RWPE2 (cell line): Measurements from ENCODE around the gene KLHL29.
"Not testable (repeated sequence)": the region's sequence is repeated elsewhere in the genome, so short reads cannot be mapped to it uniquely, and the experiment has no call there.

Experiments used
- ATAC-seq: fragments of 200-7000 bp; cut with Tn5 transposase; 3 replicates; pipeline ENCODE4 v1.9.1; 2021; ENCODE audit warnings: low read depth
- DNase-seq: peaks from one replicate; pipeline ENCODE4 v3.0.0-alpha.2; 2020; ENCODE audit warnings: low spot score
- H3K27ac ChIP-seq: fragments of 450-650 bp; 2 replicates; pipeline ENCODE4 v1.5.1; 2017; ENCODE audit warnings: mild to moderate bottlenecking; ENCODE audit not compliant: poor library complexity, severe bottlenecking
- H3K27me3 ChIP-seq: fragments of 250-450 bp; sonication (Bioruptor Pico); 2 replicates; pipeline ENCODE4 v1.5.1; 2021; ENCODE audit warnings: mild to moderate bottlenecking, moderate library complexity; ENCODE audit not compliant: insufficient read depth, poor library complexity, severe bottlenecking
- H3K36me3 ChIP-seq: fragments of 250-450 bp; sonication (Bioruptor Pico); 2 replicates; pipeline ENCODE4 v1.5.1; 2020; ENCODE audit warnings: low read depth, mild to moderate bottlenecking, moderate library complexity
- H3K4me1 ChIP-seq: fragments of 250-450 bp; sonication (Bioruptor Pico); 2 replicates; pipeline ENCODE4 v1.5.1; 2021; ENCODE audit warnings: mild to moderate bottlenecking, moderate library complexity; ENCODE audit not compliant: insufficient read depth, poor library complexity, severe bottlenecking
- H3K4me3 ChIP-seq: fragments of 250-450 bp; sonication (Bioruptor Pico); 2 replicates; pipeline ENCODE4 v1.5.1; 2021; ENCODE audit warnings: mild to moderate bottlenecking, moderate library complexity; ENCODE audit not compliant: severe bottlenecking
- H3K9me3 ChIP-seq: fragments of 250-450 bp; sonication (Bioruptor Pico); 2 replicates; pipeline ENCODE4 v1.5.1; 2021; ENCODE audit warnings: mild to moderate bottlenecking, moderate library complexity; ENCODE audit not compliant: severe bottlenecking
- TF ChIP-seq, protein P1 (sequence below): fragments of 450-650 bp; IDR thresholded peaks from one replicate; pipeline ENCODE4 v1.5.1; 2017; ENCODE audit warnings: mild to moderate bottlenecking, moderate library complexity; ENCODE audit not compliant: poor library complexity, severe bottlenecking

KLHL29 gene

DNA sequence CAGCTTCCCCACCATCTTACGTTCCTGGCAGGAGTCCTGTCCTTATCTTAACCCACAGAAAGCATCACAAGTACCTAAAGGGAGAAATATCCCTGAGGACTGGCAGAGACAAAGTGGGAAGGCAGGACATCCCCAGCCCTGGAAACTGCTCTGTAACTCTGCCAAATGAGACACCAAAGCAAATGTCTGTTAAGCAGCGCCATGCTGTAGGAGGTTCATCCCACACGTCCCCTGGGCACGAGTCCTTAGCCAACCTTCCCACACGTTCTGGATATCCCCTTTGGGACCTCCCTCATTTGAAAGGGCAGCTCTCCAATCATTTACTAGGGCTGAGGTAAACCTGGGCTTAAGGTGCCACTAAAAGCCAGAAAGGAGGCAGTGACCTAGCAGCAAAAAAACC, 334.7 kb downstream of the KLHL29 start:
- H3K27me3 ChIP-seq = no peaks in the 10 kb centered on the region
- no peak for DNase-seq
- TF ChIP-seq, protein P1, sequence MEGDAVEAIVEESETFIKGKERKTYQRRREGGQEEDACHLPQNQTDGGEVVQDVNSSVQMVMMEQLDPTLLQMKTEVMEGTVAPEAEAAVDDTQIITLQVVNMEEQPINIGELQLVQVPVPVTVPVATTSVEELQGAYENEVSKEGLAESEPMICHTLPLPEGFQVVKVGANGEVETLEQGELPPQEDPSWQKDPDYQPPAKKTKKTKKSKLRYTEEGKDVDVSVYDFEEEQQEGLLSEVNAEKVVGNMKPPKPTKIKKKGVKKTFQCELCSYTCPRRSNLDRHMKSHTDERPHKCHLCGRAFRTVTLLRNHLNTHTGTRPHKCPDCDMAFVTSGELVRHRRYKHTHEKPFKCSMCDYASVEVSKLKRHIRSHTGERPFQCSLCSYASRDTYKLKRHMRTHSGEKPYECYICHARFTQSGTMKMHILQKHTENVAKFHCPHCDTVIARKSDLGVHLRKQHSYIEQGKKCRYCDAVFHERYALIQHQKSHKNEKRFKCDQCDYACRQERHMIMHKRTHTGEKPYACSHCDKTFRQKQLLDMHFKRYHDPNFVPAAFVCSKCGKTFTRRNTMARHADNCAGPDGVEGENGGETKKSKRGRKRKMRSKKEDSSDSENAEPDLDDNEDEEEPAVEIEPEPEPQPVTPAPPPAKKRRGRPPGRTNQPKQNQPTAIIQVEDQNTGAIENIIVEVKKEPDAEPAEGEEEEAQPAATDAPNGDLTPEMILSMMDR = no peak

DNA sequence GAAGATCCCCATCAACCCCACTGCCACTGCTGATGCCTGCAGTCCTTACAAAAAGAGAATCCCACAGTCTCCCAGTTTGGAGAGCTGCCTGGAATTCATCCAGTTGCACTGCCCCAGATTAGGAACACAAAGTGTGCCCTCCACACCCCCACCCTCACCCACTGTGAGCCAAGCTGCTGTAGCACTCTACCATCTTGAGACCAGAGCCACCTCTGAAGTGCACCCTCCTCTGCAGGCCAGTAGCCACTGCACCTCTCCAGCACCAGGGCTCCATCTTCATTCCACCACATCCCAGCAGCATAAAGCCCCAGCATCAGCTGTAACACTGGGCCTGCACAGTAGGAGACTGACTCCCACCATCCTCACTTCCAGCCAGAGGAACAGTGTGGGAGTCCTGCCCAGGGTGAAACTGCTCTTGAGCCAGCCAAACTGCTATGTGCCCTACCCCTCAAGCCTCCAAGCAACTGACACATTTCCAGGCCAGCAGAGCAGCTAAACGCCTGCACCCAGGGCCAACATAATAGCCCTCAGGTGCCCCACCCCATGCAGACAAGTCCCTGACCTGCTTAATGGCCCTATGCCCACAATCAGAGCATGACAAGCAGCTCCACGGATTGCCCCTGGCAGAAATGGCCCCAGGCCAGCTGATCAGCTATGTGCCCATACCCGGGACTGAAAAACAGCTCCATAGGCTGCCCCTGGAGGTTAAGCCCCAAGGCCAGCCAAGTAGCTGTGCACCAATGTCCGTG, 335.9 kb downstream of the KLHL29 start:
- no peaks in the 10 kb centered on the region for H3K4me1 ChIP-seq
- DNase-seq (no peak), ATAC-seq (no peak)
- TF ChIP-seq, protein P1 = no peak
- no peak overlapping the region for H3K4me3 ChIP-seq
- H3K27me3 ChIP-seq = no peaks in the 10 kb centered on the region
- H3K27ac ChIP-seq = no peak overlapping the region
- no peaks in the 10 kb centered on the region for H3K36me3 ChIP-seq
- H3K9me3 ChIP-seq = no peaks in the 10 kb centered on the region

More for the DNA sequence above, 334.7 kb downstream of the KLHL29 start:
- no peak overlapping the region for H3K27ac ChIP-seq
- H3K9me3 ChIP-seq = no peaks in the 10 kb centered on the region
- no peaks in the 10 kb centered on the region for H3K4me1 ChIP-seq
- ATAC-seq = no peak
- H3K36me3 ChIP-seq = no peaks in the 10 kb centered on the region
- H3K4me3 ChIP-seq = no peak overlapping the region

DNA sequence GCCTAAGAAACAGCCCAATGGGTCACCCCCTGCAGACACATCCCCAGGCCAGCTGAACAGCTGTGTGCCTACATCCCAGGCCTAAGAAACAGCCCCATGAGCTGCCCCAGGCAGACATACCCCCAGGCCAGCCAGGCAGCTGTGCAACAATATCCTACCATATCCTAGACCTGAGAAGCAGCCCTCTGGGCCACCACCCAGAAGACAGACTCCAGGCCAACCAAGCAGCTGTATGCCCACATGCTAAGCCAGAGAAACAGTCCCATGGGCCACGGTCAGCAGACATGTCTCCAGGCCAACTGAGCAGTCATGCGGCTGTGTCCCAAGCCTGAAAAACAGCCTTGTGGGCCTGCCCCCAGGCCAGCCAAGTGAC, 336.5 kb downstream of the KLHL29 start:
- Histone ChIP-seq H3K4me3 (no peak overlapping the region), H3K27me3 (no peaks in the 10 kb centered on the region), H3K27ac (no peak overlapping the region), H3K9me3 (no peaks in the 10 kb centered on the region), H3K4me1 (no peaks in the 10 kb centered on the region), H3K36me3 (no peaks in the 10 kb centered on the region)
- TF ChIP-seq, protein P1 = no peak
- DNase-seq = no peak
- no peak for ATAC-seq

DNA sequence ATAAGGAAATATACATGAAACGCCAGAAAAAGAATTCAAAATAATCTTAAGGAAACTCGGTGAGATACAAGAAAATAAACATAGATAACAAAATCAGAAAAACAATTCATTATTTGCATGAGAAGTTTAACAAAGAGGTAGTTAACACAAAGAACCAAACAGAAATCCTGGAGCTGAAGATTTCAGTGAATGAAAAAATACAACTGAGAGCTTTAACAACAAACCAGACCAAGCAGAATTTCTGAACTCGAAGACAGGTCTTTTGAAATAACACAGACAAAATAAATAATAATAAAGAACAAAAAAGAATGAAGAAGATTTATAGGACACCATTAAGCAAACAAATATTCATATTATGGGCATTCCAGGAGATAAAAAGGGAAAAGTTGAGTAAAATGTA, 337.3 kb downstream of the KLHL29 start:
- H3K27ac ChIP-seq = no peak overlapping the region
- H3K4me3 ChIP-seq = no peak overlapping the region
- TF ChIP-seq, protein P1 = no peak
- H3K36me3 ChIP-seq = no peaks in the 10 kb centered on the region
- no peak for DNase-seq
- H3K4me1 ChIP-seq = no peaks in the 10 kb centered on the region
- no peak for ATAC-seq
- H3K9me3 ChIP-seq = no peaks in the 10 kb centered on the region
- no peaks in the 10 kb centered on the region for H3K27me3 ChIP-seq

DNA sequence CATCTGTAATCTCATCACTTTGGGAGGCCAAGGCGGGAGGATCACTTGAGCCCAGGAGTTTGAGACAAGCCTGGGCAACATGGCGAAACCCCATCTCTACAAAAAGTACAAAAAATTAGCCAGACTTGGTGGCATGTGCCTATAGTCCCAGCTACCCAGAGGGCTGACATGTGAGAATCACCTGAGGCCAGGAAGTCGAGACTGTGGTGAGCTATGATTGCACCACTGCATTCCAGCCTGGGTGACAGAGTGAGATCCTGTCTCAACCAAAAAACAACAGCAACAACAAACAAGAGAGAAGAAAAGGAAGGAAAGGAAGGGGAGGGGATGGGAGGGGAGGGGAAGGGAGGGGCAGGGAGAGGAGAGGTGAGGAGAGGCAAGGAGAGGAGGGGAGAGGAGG, 338.1 kb downstream of the KLHL29 start:
- not testable (repeated sequence) for H3K27me3 ChIP-seq, H3K36me3 ChIP-seq, ATAC-seq, H3K9me3 ChIP-seq, H3K4me1 ChIP-seq, H3K4me3 ChIP-seq, H3K27ac ChIP-seq, DNase-seq
